WTC11 (cell line): Measurements from ENCODE around the gene SLC35F2. TPM values are rescaled to one million over a fixed set of nuclear protein-coding genes. Genes with fewer than 3 reads are reported as not detected.

Experiments
- ATAC-seq: fragments of 200-7000 bp; cut with Tn5 transposase; 2 replicates; pipeline ENCODE4 v1.10.0; 2021; ENCODE audit warnings: mild to moderate bottlenecking, moderate library complexity
- CTCF ChIA-PET: fragments of 300-600 bp; sonication (Branson Sonifier 250); formaldehyde crosslinking; loops from one replicate; lab custom pipeline; 2021; ENCODE audit warnings: antibody characterized with exemption; lab: Charles Lee
- POLR2A ChIA-PET: fragments of 350-600 bp; sonication (Branson Sonifier 250); formaldehyde crosslinking; loops from one replicate; lab custom pipeline; 2021; ENCODE audit warnings: antibody characterized with exemption; lab: Charles Lee
- DNase-seq: peaks from one replicate; pipeline ENCODE4 v3.0.0; 2021; ENCODE audit warnings: low spot score
- H3K27ac Mint-ChIP-seq: 2 replicates; pipeline ENCODE4 v1.8.0; 2021; ENCODE audit warnings: mixed read lengths
- H3K27me3 Mint-ChIP-seq: 2 replicates; pipeline ENCODE4 v1.8.0; 2021; ENCODE audit warnings: low read depth, mild to moderate bottlenecking, moderate library complexity, mixed read lengths
- H3K36me3 Mint-ChIP-seq: 2 replicates; pipeline ENCODE4 v1.8.0; 2021; ENCODE audit warnings: mixed read lengths
- H3K4me1 Mint-ChIP-seq: 2 replicates; pipeline ENCODE4 v1.8.0; 2022; ENCODE audit warnings: mixed read lengths
- H3K4me3 Mint-ChIP-seq: 2 replicates; pipeline ENCODE4 v1.8.0; 2021; ENCODE audit warnings: mild to moderate bottlenecking, moderate library complexity, mixed read lengths
- H3K9me3 Mint-ChIP-seq: 2 replicates; pipeline ENCODE4 v1.8.0; 2021; ENCODE audit warnings: mixed read lengths
- ARID4B ChIP-seq: sonication (generic); formaldehyde crosslinking; IDR thresholded peaks from 2 replicates; pipeline ENCODE4 v1.8.0; 2023; ENCODE audit warnings: missing genetic modification reagents, mild to moderate bottlenecking, borderline replicate concordance
- E2F4 ChIP-seq: sonication (generic); formaldehyde crosslinking; IDR thresholded peaks from 2 replicates; pipeline ENCODE4 v1.8.1; 2022; ENCODE audit warnings: low read depth, mild to moderate bottlenecking, moderate library complexity, missing genetic modification reagents, borderline replicate concordance
- FOXP1 ChIP-seq: sonication (generic); formaldehyde crosslinking; IDR thresholded peaks from 2 replicates; pipeline ENCODE4 v1.8.0; 2022; ENCODE audit warnings: missing genetic modification reagents, mild to moderate bottlenecking, moderate library complexity, borderline replicate concordance
- GRHL2 ChIP-seq: fragments of 250-450 bp; sonication (Bioruptor Pico); IDR thresholded peaks from 2 replicates; pipeline ENCODE4 v1.8.0; 2022; ENCODE audit warnings: mild to moderate bottlenecking, moderate library complexity; ENCODE audit not compliant: insufficient replicate concordance, severe bottlenecking
- IRF2 ChIP-seq: sonication (generic); formaldehyde crosslinking; IDR thresholded peaks from 2 replicates; pipeline ENCODE4 v1.8.0; 2022; ENCODE audit warnings: low read depth, missing genetic modification reagents, borderline replicate concordance
- MAX ChIP-seq: sonication (generic); formaldehyde crosslinking; IDR thresholded peaks from 2 replicates; pipeline ENCODE4 v1.8.0; 2022; ENCODE audit warnings: mild to moderate bottlenecking, missing genetic modification reagents
- MYBL2 ChIP-seq: sonication (generic); formaldehyde crosslinking; IDR thresholded peaks from 2 replicates; pipeline ENCODE4 v1.8.1; 2023; ENCODE audit warnings: mild to moderate bottlenecking, moderate library complexity, missing genetic modification reagents
- NR2C2 ChIP-seq: sonication (generic); formaldehyde crosslinking; IDR thresholded peaks from 2 replicates; pipeline ENCODE4 v1.8.0; 2022; ENCODE audit warnings: mild to moderate bottlenecking, missing genetic modification reagents
- SMAD4 ChIP-seq: sonication (generic); formaldehyde crosslinking; IDR thresholded peaks from 2 replicates; pipeline ENCODE4 v1.8.0; 2022; ENCODE audit warnings: mild to moderate bottlenecking, missing genetic modification reagents
- SOX15 ChIP-seq: fragments of 250-450 bp; sonication (Bioruptor Pico); IDR thresholded peaks from 2 replicates; pipeline ENCODE4 v1.9.0; 2021; ENCODE audit warnings: mild to moderate bottlenecking
- TEAD4 ChIP-seq: sonication (generic); formaldehyde crosslinking; IDR thresholded peaks from 2 replicates; pipeline ENCODE4 v1.8.0; 2022; ENCODE audit warnings: mild to moderate bottlenecking, missing genetic modification reagents
- ZBTB21 ChIP-seq: sonication (generic); formaldehyde crosslinking; IDR thresholded peaks from 2 replicates; pipeline ENCODE4 v1.8.1; 2023; ENCODE audit warnings: mild to moderate bottlenecking, missing genetic modification reagents, borderline replicate concordance
- ZNF121 ChIP-seq: sonication (generic); formaldehyde crosslinking; IDR thresholded peaks from 2 replicates; pipeline ENCODE4 v1.8.0; 2023; ENCODE audit warnings: missing genetic modification reagents
- ZNF219 ChIP-seq: sonication (generic); formaldehyde crosslinking; IDR thresholded peaks from 2 replicates; pipeline ENCODE4 v1.8.0; 2023; ENCODE audit warnings: missing genetic modification reagents, mild to moderate bottlenecking, borderline replicate concordance
- ZNF317 ChIP-seq: sonication (generic); formaldehyde crosslinking; IDR thresholded peaks from 2 replicates; pipeline ENCODE4 v1.8.1; 2023; ENCODE audit warnings: low read depth, mild to moderate bottlenecking, moderate library complexity, missing genetic modification reagents, borderline replicate concordance
- ZNF396 ChIP-seq: fragments of 250-450 bp; sonication (Bioruptor Pico); IDR thresholded peaks from 2 replicates; pipeline ENCODE4 v1.8.0; 2021; ENCODE audit warnings: mild to moderate bottlenecking, moderate library complexity, borderline replicate concordance
- ZNF425 ChIP-seq: fragments of 250-450 bp; sonication (Bioruptor Pico); conservative IDR thresholded peaks from 2 replicates; pipeline ENCODE4 v1.9.0; 2021; ENCODE audit warnings: mild to moderate bottlenecking
- total RNA-seq: library from RNA; stranded (reverse); gene quantifications from 3 replicates; pipeline ENCODE4 v1.2.3, GENCODE V29; 2021
- TF ChIP-seq, protein P1 (sequence below): fragments of 250-450 bp; sonication (Bioruptor Pico); IDR thresholded peaks from 2 replicates; pipeline ENCODE4 v2.1.2; 2022; ENCODE audit warnings: mild to moderate bottlenecking, moderate library complexity

The SLC35F2 gene
- total RNA-seq, 1 experiment from 2014 or later, result 27.1 TPM

DNA sequence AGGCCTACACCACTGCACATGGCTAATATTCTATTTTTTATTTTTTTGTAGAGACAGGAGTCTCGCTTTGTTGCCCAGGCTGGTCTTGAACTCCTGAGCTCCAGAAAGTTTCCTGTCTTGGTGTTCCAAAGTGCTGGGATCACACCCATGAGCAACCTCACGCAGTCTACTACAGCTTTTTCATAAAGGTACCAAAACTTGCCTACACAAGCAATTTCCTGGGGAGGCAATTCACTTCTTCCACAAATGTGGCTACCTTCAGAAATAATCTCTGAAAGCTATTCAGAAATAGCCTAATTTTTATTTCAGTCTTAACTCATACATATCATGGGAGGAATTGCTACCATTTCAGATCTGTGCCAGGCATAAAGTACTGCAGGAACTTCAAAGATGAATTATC is 11.4 kb downstream of the SLC35F2 start (continued):
- TF ChIP-seq ZNF425 (no peak), IRF2 (CRISPR knock-in tag) (no peak), ZNF317 (CRISPR knock-in tag) (no peak), MYBL2 (CRISPR knock-in tag) (no peak)
- TF ChIP-seq, protein P1, sequence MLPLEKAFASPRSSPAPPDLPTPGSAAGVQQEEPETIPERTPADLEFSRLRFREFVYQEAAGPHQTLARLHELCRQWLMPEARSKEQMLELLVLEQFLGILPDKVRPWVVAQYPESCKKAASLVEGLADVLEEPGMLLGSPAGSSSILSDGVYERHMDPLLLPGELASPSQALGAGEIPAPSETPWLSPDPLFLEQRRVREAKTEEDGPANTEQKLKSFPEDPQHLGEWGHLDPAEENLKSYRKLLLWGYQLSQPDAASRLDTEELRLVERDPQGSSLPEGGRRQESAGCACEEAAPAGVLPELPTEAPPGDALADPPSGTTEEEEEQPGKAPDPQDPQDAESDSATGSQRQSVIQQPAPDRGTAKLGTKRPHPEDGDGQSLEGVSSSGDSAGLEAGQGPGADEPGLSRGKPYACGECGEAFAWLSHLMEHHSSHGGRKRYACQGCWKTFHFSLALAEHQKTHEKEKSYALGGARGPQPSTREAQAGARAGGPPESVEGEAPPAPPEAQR (CRISPR knock-in tag), result no peak

GRCh38 chr11:107844041-107844440 is 14.5 kb downstream of the SLC35F2 start:
- Mint-ChIP-seq H3K27ac (no peak overlapping the region), H3K4me1 (peaks cover 20% of the 10 kb centered on the region), H3K27me3 (no peaks in the 10 kb centered on the region), H3K9me3 (no peaks in the 10 kb centered on the region), H3K4me3 (no peak overlapping the region), H3K36me3 (no peaks in the 10 kb centered on the region)
- ATAC-seq (no peak), DNase-seq (no peak)
- CTCF ChIA-PET, result no interaction called here
- TF ChIP-seq ZBTB21 (no peak), ZNF121 (no peak), IRF2 (CRISPR knock-in tag) (no peak), GRHL2 (CRISPR knock-in tag) (no peak), SOX15 (no peak), MAX (CRISPR knock-in tag) (no peak)
- POLR2A ChIA-PET, result no interaction called here

DNA sequence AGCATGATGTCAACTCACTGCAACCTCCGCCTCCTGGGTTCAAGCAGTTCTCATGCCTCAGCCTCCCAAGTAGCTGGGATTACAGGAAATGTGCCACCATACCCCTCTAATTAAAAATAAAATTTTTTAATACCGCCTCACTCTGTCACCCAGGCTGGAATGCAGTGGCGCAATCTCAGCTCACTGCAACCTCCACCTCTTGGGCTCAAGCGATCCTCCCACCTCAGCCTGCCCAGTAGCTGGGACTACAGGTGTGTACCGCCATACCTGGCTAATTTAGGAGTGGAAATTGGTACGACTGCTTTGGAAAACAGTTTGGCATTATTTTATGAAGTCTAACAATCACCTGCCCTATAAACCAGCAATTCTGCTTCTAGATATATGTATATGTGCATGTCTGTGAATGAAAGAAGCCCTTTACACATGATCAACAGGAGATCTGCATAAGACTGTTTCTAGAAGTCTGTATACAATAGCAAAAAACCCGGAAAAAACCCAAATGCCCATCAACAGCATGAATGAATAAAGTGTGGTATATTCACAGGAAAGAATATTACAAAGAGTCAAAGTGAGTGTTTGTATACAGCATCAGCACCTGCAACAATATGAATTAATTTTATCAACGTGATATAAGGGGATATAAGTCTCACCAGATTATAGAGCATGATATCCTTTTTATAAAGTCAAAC is 16.0 kb downstream of the SLC35F2 start:
- ChIA-PET CTCF (interaction anchor here (0.6 kb wide), 1 partner anchor 555 kb away, joined by 3 read pairs; no protein-coding TSS in a partner anchor), POLR2A (no interaction called here)
- no peak for TF ChIP-seq TEAD4
- TF ChIP-seq, protein P1 (CRISPR knock-in tag), result no peak
- no peak for TF ChIP-seq FOXP1 (CRISPR knock-in tag)
- TF ChIP-seq E2F4, result no peak
- TF ChIP-seq NR2C2, result no peak
- DNase-seq (no peak), ATAC-seq (no peak)
- Mint-ChIP-seq H3K4me3 (no peak overlapping the region), H3K36me3 (no peaks in the 10 kb centered on the region), H3K27me3 (no peaks in the 10 kb centered on the region), H3K4me1 (peaks cover 7% of the 10 kb centered on the region), H3K27ac (no peak overlapping the region), H3K9me3 (no peaks in the 10 kb centered on the region)

DNA sequence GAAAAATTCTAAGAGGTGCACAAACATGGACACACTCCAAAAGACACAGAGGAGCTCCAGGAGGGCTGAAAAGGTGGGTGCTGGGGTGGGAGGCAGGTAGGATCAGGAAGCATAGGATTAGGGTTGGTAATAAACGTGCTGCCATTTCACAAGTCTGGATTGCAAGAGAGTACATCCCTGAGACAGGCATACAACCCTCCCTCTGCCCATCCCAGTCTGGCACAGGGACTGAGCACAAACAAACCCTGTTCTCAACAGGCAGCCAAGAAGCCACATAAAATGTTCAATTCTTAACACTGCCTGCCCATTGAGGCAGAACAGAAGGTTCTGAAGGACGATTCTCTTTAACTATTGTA is 18.5 kb downstream of the SLC35F2 start:
- ChIA-PET POLR2A (no interaction called here), CTCF (no interaction called here)
- DNase-seq, result no peak
- Mint-ChIP-seq H3K4me1 (peaks cover 19% of the 10 kb centered on the region; the same call in 1 of the 2 replicates), H3K4me3 (no peak overlapping the region), H3K27ac (no peak overlapping the region), H3K9me3 (no peaks in the 10 kb centered on the region), H3K36me3 (no peaks in the 10 kb centered on the region), H3K27me3 (peaks cover 15% of the 10 kb centered on the region; the same call in 1 of the 2 replicates)
- ATAC-seq, result no peak
- TF ChIP-seq ZNF396 (CRISPR knock-in tag), result no peak
- no peak for TF ChIP-seq ARID4B
- no peak for TF ChIP-seq SMAD4 (CRISPR knock-in tag)
- no peak for TF ChIP-seq FOXP1 (CRISPR knock-in tag)
- TF ChIP-seq ZNF219 (CRISPR knock-in tag), result no peak
